Lower leg skin (tissue), 4 donors: ENCODE measurements around the gene PPP1CC. TPM values are rescaled to one million over a fixed set of nuclear protein-coding genes. Genes with fewer than 3 reads are reported as not detected.

ENCODE experiments used
- DNase-seq, 2 donors: peaks; one replicate each; pipeline ENCODE4 v3.0.0-alpha.2; 2019; ENCODE audit warnings: low spot score in 2 of 2
- H3K4me3 ChIP-seq: fragments of 200-600 bp; sonication (generic); 2 replicates; pipeline ENCODE4 v1.5.1; 2017; ENCODE audit warnings: mild to moderate bottlenecking, low read depth; ENCODE audit not compliant: poor library complexity, severe bottlenecking
- CTCF ChIP-seq, 3 donors: fragments of 450-650 bp; IDR thresholded peaks; one replicate each; pipeline ENCODE4 v1.5.1; 2016; ENCODE audit warnings: antibody characterized with exemption in 3 of 3, mild to moderate bottlenecking in 3 of 3, moderate library complexity in 2 of 3
- POLR2A ChIP-seq, 2 donors: fragments of 450-650 bp; IDR thresholded peaks; one replicate each; pipeline ENCODE4 v1.6.1; 2016 to 2017; ENCODE audit warnings: antibody characterized with exemption in 2 of 2, mild to moderate bottlenecking in 1 of 2, moderate library complexity in 1 of 2
- whole genome bisulfite sequencing, 2 donors: methylation state at CpG; one replicate each; pipeline ENCODE4 v1.1.5; 2018; 5-methylcytosine and 5-hydroxymethylcytosine counted together
- intact Hi-C: fragments of 100-400 bp; cut with DNase I; formaldehyde crosslinking; loops from one replicate; pipeline ENCODE4 v1.15.0; 2023; ENCODE audit warnings: low total_unique reads
- total RNA-seq, 4 donors: library from RNA; depleted of rRNA; stranded (reverse); fragments of >200 nt; gene quantifications; one replicate each; pipeline ENCODE4 v1.1.0, GENCODE V29; 2016

The PPP1CC gene
- total RNA-seq, 4 donors from 2014 or later: 90.1 to 97.4 (median 91.3) TPM

DNA sequence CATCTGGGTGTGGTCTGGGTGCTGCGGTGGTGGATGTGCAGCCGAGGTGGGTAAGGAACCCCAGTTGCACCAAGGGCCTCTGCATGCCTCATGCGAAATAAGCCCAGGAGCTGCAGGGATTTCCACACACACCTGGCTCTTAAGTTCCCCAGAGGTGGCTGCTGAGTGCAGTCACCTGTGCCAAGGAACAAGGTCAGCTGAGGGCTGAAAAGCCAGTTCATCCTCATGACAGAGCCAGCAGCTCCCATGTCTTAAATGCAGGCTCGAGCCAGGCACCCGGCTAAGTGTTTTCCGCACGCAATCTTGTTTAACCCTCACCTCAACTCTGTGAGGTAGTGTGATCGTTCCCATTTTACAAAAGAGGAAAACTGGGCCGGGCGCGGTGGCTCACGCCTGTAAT lies 63.5 kb downstream of the PPP1CC start:
- 95% methylated on average over 11 of the region's 12 CpGs for WGBS, 2 donors
- no peak for DNase-seq
- TF ChIP-seq CTCF (IDR thresholded peaks at IDR 0.05): no peak
- no peak for TF ChIP-seq POLR2A (IDR thresholded peaks at IDR 0.05)
- intact Hi-C loops: no loop called here
- no peak overlapping the region for H3K4me3 ChIP-seq

DNA sequence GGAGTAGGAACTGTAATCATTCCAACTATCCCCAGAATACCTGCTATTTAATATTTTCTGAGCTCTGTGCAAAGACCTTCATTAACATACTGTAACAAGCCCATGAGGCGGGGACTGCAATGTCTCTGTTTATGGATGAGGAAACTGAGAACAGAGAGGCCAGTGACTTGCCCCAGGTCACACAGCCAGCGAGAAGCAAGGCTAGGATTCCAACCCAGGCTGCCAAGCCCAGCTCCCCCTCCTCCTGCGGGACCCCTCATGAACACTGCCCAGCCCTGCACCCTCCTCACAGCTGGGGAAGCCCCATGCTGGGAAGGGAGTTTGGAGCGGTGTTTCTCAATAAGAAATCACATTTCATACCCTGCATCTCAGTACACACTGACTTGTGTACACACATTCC lies 64.7 kb downstream of the PPP1CC start:
- TF ChIP-seq POLR2A (IDR thresholded peaks at IDR 0.05) (no peak), CTCF (IDR thresholded peaks at IDR 0.05) (no peak)
- 89 to 94% methylated on average over 4 of the region's 4 CpGs for WGBS, 2 donors
- intact Hi-C loops: no loop called here
- no peak for DNase-seq
- H3K4me3 ChIP-seq: no peak overlapping the region

DNA sequence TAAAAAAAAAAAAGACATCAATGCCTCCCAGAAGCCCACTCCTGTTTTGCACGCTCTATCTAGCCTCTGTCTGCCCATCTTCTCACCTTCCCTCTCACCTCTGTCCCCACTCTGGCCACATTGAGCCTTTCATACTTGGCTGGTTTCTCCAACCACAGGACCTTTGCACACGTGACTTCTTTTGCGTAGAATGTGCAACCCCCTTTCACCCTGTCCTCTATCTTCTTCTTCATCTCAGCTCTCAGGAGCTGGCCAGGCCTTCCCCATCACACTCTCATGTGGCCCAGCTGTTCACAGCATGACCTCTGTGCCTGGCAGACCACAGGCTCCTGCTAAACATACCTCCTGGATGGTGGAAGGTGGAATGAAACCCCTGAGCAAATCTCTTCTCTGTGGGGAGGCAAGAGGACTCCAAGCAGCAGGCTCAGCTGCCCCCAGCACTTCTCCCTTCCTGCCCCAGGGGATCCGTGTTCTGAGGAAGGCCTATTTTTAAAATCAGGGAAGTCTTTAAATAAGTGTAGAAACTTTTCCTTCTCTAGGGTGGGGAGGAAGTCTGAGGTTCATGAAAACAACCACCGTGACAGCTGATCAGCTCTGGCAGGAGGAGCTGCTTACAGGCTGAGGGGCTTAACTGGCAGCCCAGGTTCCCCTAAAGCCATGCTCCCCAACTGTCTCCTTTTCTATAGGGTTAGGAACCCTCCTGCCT lies 65.3 kb downstream of the PPP1CC start:
- 65 to 68% methylated on average over 5 of the region's 5 CpGs for WGBS, 2 donors
- H3K4me3 ChIP-seq: no peak overlapping the region
- TF ChIP-seq CTCF (IDR thresholded peaks at IDR 0.05) (no peak), POLR2A (IDR thresholded peaks at IDR 0.05) (no peak)
- intact Hi-C loops: no loop called here
- no peak for DNase-seq

DNA sequence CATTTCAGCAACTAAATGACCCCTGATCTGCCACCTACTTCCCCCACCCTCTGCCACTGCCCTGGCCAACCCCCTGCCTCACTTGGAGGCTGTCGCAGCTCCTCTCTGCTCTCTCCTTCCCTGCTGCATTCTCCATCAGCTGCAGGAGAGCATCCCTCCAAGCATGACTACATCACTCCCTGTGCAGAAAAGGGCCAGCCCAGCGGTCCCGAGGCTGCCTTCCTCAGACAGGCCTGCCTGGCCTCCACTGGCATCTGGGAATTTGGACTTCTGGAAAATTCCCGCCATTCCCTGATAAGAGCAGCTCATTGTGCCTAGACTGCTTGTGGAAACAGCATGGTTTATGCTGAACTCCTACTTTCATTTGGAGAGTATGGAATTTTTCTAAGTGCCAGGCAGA lies 66.5 kb downstream of the PPP1CC start:
- intact Hi-C loops: no loop called here
- WGBS, 2 donors: 91 to 94% methylated on average over 4 of the region's 4 CpGs
- DNase-seq: no peak
- H3K4me3 ChIP-seq: no peak overlapping the region
- TF ChIP-seq CTCF (IDR thresholded peaks at IDR 0.05) (no peak), POLR2A (IDR thresholded peaks at IDR 0.05) (no peak)

- no peak for DNase-seq
- no peak for TF ChIP-seq POLR2A (IDR thresholded peaks at IDR 0.05)
- TF ChIP-seq CTCF (IDR thresholded peaks at IDR 0.05): no peak
- intact Hi-C loops: no loop called here
- WGBS, 2 donors: 55 to 57% methylated on average over 4 of the region's 4 CpGs
- no peak overlapping the region for H3K4me3 ChIP-seq
Observed at GRCh38 chr12:110670161-110670701, 72.5 kb downstream of the PPP1CC start.

Other genes with a start within 250 kb of the PPP1CC start
- gene VPS29, start 240.8 kb downstream of the PPP1CC start, total RNA-seq: 10 to 100 TPM; 54.6 to 93.4 (median 61.9) TPM
- gene RAD9B, start 240.6 kb downstream of the PPP1CC start, total RNA-seq: 1 to 10 TPM in 1 of 4 donors, under 1 TPM in 2, not detected in 1; 0.49 to 1.0 (median 0.63) TPM
- gene PPTC7, start 159.6 kb downstream of the PPP1CC start, total RNA-seq: 10 to 100 TPM; 19.6 to 29.8 (median 26.0) TPM
- gene TCTN1, start 128.8 kb downstream of the PPP1CC start, total RNA-seq: 10 to 100 TPM; 18.6 to 44.8 (median 24.7) TPM
- 1 to 10 TPM; 2.2 to 3.5 (median 3.3) TPM for gene HVCN1, start 53.8 kb downstream of the PPP1CC start, total RNA-seq
- gene CCDC63, start 104.1 kb upstream of the PPP1CC start, total RNA-seq: under 1 TPM in 1 of 4 donors, not detected in 3; 0.29 TPM
- gene MYL2, start 177.7 kb upstream of the PPP1CC start, total RNA-seq: not detected